ENCODE measurements around the gene UBE2B.

The UBE2B gene

GRCh38 chr5:134426361-134426760, 55.0 kb downstream of the UBE2B start:
- H3K27me3 ChIP-seq (ENCODE audit: control insufficient read depth, insufficient read depth, low read length) = no peaks in the 10 kb centered on the region
- no peaks in the 10 kb centered on the region for H3K36me3 ChIP-seq (ENCODE audit: control insufficient read depth, insufficient read depth, low read length)
- no peaks in the 10 kb centered on the region for H3K9me3 ChIP-seq (ENCODE audit: control insufficient read depth, insufficient read depth, low read length)
- H3K4me1 ChIP-seq (ENCODE audit: control insufficient read depth, insufficient read depth, low read length) = peaks cover 22% of the 10 kb centered on the region
- H3K9ac ChIP-seq (ENCODE audit: low read depth, low read length) = no peak overlapping the region
- no peak overlapping the region for H3K4me3 ChIP-seq (ENCODE audit: low read depth, low read length)

GRCh38 chr5:134427540-134428041, 56.2 kb downstream of the UBE2B start:
- Histone ChIP-seq H3K36me3 (ENCODE audit: control insufficient read depth, insufficient read depth, low read length) (no peaks in the 10 kb centered on the region), H3K4me1 (ENCODE audit: control insufficient read depth, insufficient read depth, low read length) (peaks cover 22% of the 10 kb centered on the region), H3K27me3 (ENCODE audit: control insufficient read depth, insufficient read depth, low read length) (no peaks in the 10 kb centered on the region), H3K9me3 (ENCODE audit: control insufficient read depth, insufficient read depth, low read length) (no peaks in the 10 kb centered on the region), H3K4me3 (ENCODE audit: low read depth, low read length) (peak overlapping the region; percentile 10), H3K9ac (ENCODE audit: low read depth, low read length) (peak overlapping the region; percentile 30)

- Histone ChIP-seq H3K4me1 (ENCODE audit: control insufficient read depth, insufficient read depth, low read length) (peaks cover 24% of the 10 kb centered on the region), H3K9me3 (ENCODE audit: control insufficient read depth, insufficient read depth, low read length) (no peaks in the 10 kb centered on the region), H3K27me3 (ENCODE audit: control insufficient read depth, insufficient read depth, low read length) (no peaks in the 10 kb centered on the region), H3K4me3 (ENCODE audit: low read depth, low read length) (no peak overlapping the region), H3K9ac (ENCODE audit: low read depth, low read length) (no peak overlapping the region), H3K36me3 (ENCODE audit: control insufficient read depth, insufficient read depth, low read length) (no peaks in the 10 kb centered on the region)
These were observed 58.7 kb downstream of the UBE2B start for GRCh38 chr5:134430001-134430569.

- H3K36me3 ChIP-seq (ENCODE audit: control insufficient read depth, insufficient read depth, low read length) = no peaks in the 10 kb centered on the region
- no peaks in the 10 kb centered on the region for H3K27me3 ChIP-seq (ENCODE audit: control insufficient read depth, insufficient read depth, low read length)
- H3K9ac ChIP-seq (ENCODE audit: low read depth, low read length) = no peak overlapping the region
- H3K4me1 ChIP-seq (ENCODE audit: control insufficient read depth, insufficient read depth, low read length) = peaks cover 29% of the 10 kb centered on the region
- H3K9me3 ChIP-seq (ENCODE audit: control insufficient read depth, insufficient read depth, low read length) = no peaks in the 10 kb centered on the region
- H3K4me3 ChIP-seq (ENCODE audit: low read depth, low read length) = no peak overlapping the region
These were observed 60.8 kb downstream of the UBE2B start for GRCh38 chr5:134432174-134432573.

GRCh38 chr5:134432677-134433359, 61.4 kb downstream of the UBE2B start:
- no peaks in the 10 kb centered on the region for H3K9me3 ChIP-seq (ENCODE audit: control insufficient read depth, insufficient read depth, low read length)
- no peaks in the 10 kb centered on the region for H3K27me3 ChIP-seq (ENCODE audit: control insufficient read depth, insufficient read depth, low read length)
- no peaks in the 10 kb centered on the region for H3K36me3 ChIP-seq (ENCODE audit: control insufficient read depth, insufficient read depth, low read length)
- H3K4me1 ChIP-seq (ENCODE audit: control insufficient read depth, insufficient read depth, low read length) = peaks cover 25% of the 10 kb centered on the region
- H3K4me3 ChIP-seq (ENCODE audit: low read depth, low read length) = no peak overlapping the region
- no peak overlapping the region for H3K9ac ChIP-seq (ENCODE audit: low read depth, low read length)

GRCh38 chr5:134435560-134435959, 64.2 kb downstream of the UBE2B start:
- Histone ChIP-seq H3K36me3 (ENCODE audit: control insufficient read depth, insufficient read depth, low read length) (peaks cover 9% of the 10 kb centered on the region), H3K9me3 (ENCODE audit: control insufficient read depth, insufficient read depth, low read length) (no peaks in the 10 kb centered on the region), H3K27me3 (ENCODE audit: control insufficient read depth, insufficient read depth, low read length) (no peaks in the 10 kb centered on the region), H3K4me3 (ENCODE audit: low read depth, low read length) (no peak overlapping the region), H3K4me1 (ENCODE audit: control insufficient read depth, insufficient read depth, low read length) (peaks cover 7% of the 10 kb centered on the region), H3K9ac (ENCODE audit: low read depth, low read length) (no peak overlapping the region)

GRCh38 chr5:134436523-134437339, 65.4 kb downstream of the UBE2B start:
- peaks cover 7% of the 10 kb centered on the region for H3K4me1 ChIP-seq (ENCODE audit: control insufficient read depth, insufficient read depth, low read length)
- H3K27me3 ChIP-seq (ENCODE audit: control insufficient read depth, insufficient read depth, low read length) = no peaks in the 10 kb centered on the region
- H3K9ac ChIP-seq (ENCODE audit: low read depth, low read length) = no peak overlapping the region
- peaks cover 9% of the 10 kb centered on the region for H3K36me3 ChIP-seq (ENCODE audit: control insufficient read depth, insufficient read depth, low read length)
- H3K9me3 ChIP-seq (ENCODE audit: control insufficient read depth, insufficient read depth, low read length) = no peaks in the 10 kb centered on the region
- no peak overlapping the region for H3K4me3 ChIP-seq (ENCODE audit: low read depth, low read length)

- Histone ChIP-seq H3K36me3 (ENCODE audit: control insufficient read depth, insufficient read depth, low read length) (peaks cover 9% of the 10 kb centered on the region), H3K9ac (ENCODE audit: low read depth, low read length) (no peak overlapping the region), H3K9me3 (ENCODE audit: control insufficient read depth, insufficient read depth, low read length) (no peaks in the 10 kb centered on the region), H3K4me3 (ENCODE audit: low read depth, low read length) (no peak overlapping the region), H3K27me3 (ENCODE audit: control insufficient read depth, insufficient read depth, low read length) (no peaks in the 10 kb centered on the region), H3K4me1 (ENCODE audit: control insufficient read depth, insufficient read depth, low read length) (peaks cover 7% of the 10 kb centered on the region)
These were observed 66.0 kb downstream of the UBE2B start for GRCh38 chr5:134437340-134437846.

GRCh38 chr5:134437847-134438581, 66.6 kb downstream of the UBE2B start:
- Histone ChIP-seq H3K27me3 (ENCODE audit: control insufficient read depth, insufficient read depth, low read length) (no peaks in the 10 kb centered on the region), H3K9me3 (ENCODE audit: control insufficient read depth, insufficient read depth, low read length) (no peaks in the 10 kb centered on the region), H3K9ac (ENCODE audit: low read depth, low read length) (no peak overlapping the region), H3K4me3 (ENCODE audit: low read depth, low read length) (no peak overlapping the region), H3K4me1 (ENCODE audit: control insufficient read depth, insufficient read depth, low read length) (peaks cover 7% of the 10 kb centered on the region), H3K36me3 (ENCODE audit: control insufficient read depth, insufficient read depth, low read length) (peaks cover 9% of the 10 kb centered on the region)

GRCh38 chr5:134438721-134439123, 67.4 kb downstream of the UBE2B start:
- Histone ChIP-seq H3K36me3 (ENCODE audit: control insufficient read depth, insufficient read depth, low read length) (peaks cover 9% of the 10 kb centered on the region), H3K4me3 (ENCODE audit: low read depth, low read length) (no peak overlapping the region), H3K27me3 (ENCODE audit: control insufficient read depth, insufficient read depth, low read length) (no peaks in the 10 kb centered on the region), H3K9me3 (ENCODE audit: control insufficient read depth, insufficient read depth, low read length) (no peaks in the 10 kb centered on the region), H3K9ac (ENCODE audit: low read depth, low read length) (no peak overlapping the region), H3K4me1 (ENCODE audit: control insufficient read depth, insufficient read depth, low read length) (peaks cover 7% of the 10 kb centered on the region)

GRCh38 chr5:134439210-134439654, 67.9 kb downstream of the UBE2B start:
- H3K36me3 ChIP-seq (ENCODE audit: control insufficient read depth, insufficient read depth, low read length) = peaks cover 9% of the 10 kb centered on the region
- H3K9me3 ChIP-seq (ENCODE audit: control insufficient read depth, insufficient read depth, low read length) = no peaks in the 10 kb centered on the region
- H3K4me1 ChIP-seq (ENCODE audit: control insufficient read depth, insufficient read depth, low read length) = peaks cover 5% of the 10 kb centered on the region
- no peaks in the 10 kb centered on the region for H3K27me3 ChIP-seq (ENCODE audit: control insufficient read depth, insufficient read depth, low read length)
- H3K9ac ChIP-seq (ENCODE audit: low read depth, low read length) = no peak overlapping the region
- no peak overlapping the region for H3K4me3 ChIP-seq (ENCODE audit: low read depth, low read length)
